Ovary (tissue), 9 donors: Measurements from ENCODE around the gene PDP2. TPM values are rescaled to one million over a fixed set of nuclear protein-coding genes. Genes with fewer than 3 reads are reported as not detected.
"Not testable (repeated sequence)": the region's sequence is repeated elsewhere in the genome, so short reads cannot be mapped to it uniquely, and the experiment has no call there.

Experiments used
- DNase-seq, 5 donors: peaks; one replicate each; pipeline ENCODE4 v3.0.0-alpha.2; 2019 to 2020
- H3K27ac ChIP-seq, 2 donors: fragments of 200-600 bp; one replicate each; pipeline versions ENCODE4 v1.5.1 to v1.8.0; 2019 to 2022
- H3K27me3 ChIP-seq: fragments of 200-600 bp; one replicate; pipeline ENCODE4 v1.8.0; 2022
- H3K36me3 ChIP-seq: fragments of 200-600 bp; sonication (generic); one replicate; pipeline ENCODE4 v1.5.1; 2019
- H3K4me1 ChIP-seq: one replicate; pipeline ENCODE4 v1.8.1; 2013; ENCODE audit warnings: mild to moderate bottlenecking, moderate library complexity; ENCODE audit not compliant: insufficient read depth
- H3K4me3 ChIP-seq: fragments of 200-600 bp; sonication (generic); one replicate; pipeline ENCODE4 v1.5.1; 2017
- H3K9me3 ChIP-seq, 2 donors: fragments of 200-600 bp in 1 of 2; sonication (generic) in 1 of 2; one replicate each; pipeline versions ENCODE4 v1.5.1 to v1.8.1; 2013 to 2019; ENCODE audit warnings: mild to moderate bottlenecking in 1 of 2, moderate library complexity in 1 of 2
- EP300 ChIP-seq: sonication (generic); formaldehyde crosslinking; IDR thresholded peaks from one replicate; pipeline ENCODE4 v1.6.1; 2017; ENCODE audit warnings: antibody characterized with exemption
- POLR2A ChIP-seq: fragments of 450-650 bp; IDR thresholded peaks from one replicate; pipeline ENCODE4 v1.6.1; 2017; ENCODE audit warnings: antibody characterized with exemption, mild to moderate bottlenecking, moderate library complexity
- WGBS, 3 donors: extraction: QIAGEN DNeasy Blood & Tissue Kit in 1 of 3; methylation state at CpG; one replicate each; pipeline versions ENCODE4 v1.1.5 to v1.1.7; 2013 to 2017; 5-methylcytosine and 5-hydroxymethylcytosine counted together
- intact Hi-C, 4 donors: fragments of 100-400 bp; cut with DNase I; formaldehyde crosslinking; loops; one replicate each; pipeline versions ENCODE4 v1.11.0 to v1.15.1; 2022 to 2023
- polyA plus RNA-seq, 2 donors: library from polyadenylated mRNA; stranded (reverse); fragments of 200-250 nt in 1 of 2; fragments of 350-450 nt in 1 of 2; fragmentation: Illumina TruSeq in 1 of 2; extraction: RNeasy Lipid Tissue Mini Kit (QIAGEN cat#74804) in 1 of 2; gene quantifications; one replicate each; pipeline ENCODE4 v1.2.3, GENCODE V29; 2013 to 2014
- total RNA-seq, 7 donors: library from RNA; depleted of rRNA in 2 of 7; stranded (reverse); fragments of >200 nt in 2 of 7; fragmentation: NEBNext Ultra II Directional in 3 of 7; extraction: Animal tissue kit (Norgen Biotek cat#: 25700) in 3 of 7; gene quantifications; one replicate each; pipeline versions ENCODE4 v1.1.0 to v1.2.4, GENCODE V29; 2016 to 2023
- TF ChIP-seq, protein P1 (sequence below), 3 donors: fragments of 450-650 bp in 2 of 3; fragments of 200-600 bp in 1 of 3; IDR thresholded peaks; one replicate each; pipeline versions ENCODE4 v1.5.1 to v1.8.0; 2016 to 2022; ENCODE audit warnings: antibody characterized with exemption in 3 of 3, mild to moderate bottlenecking in 1 of 3
- donor health status: DM: no; HTN: no; CAD: no; lungs with moderate emphysema.
- donor health status: DM: no; HTN: no; CAD: no.
- donor health status: Bipolar disorder and iron deficiency.
- donor health status: DM: yes; HTN: yes; CAD: no.
- donor health status: DM: no; HTN: no; CAD: no.
- donor health status: DM: yes; HTN: yes; CAD: no.

Gene PDP2
- total and polyA plus RNA-seq, 9 donors, result 3.9 to 27.9 (median 18.5) TPM

GRCh38 chr16:66869424-66869823 lies 10.9 kb upstream of the PDP2 start:
- WGBS, 3 donors, result 62 to 91% (median 75%) methylated on average over 1 of the region's 1 CpG
- H3K27ac ChIP-seq, result no peak overlapping the region

DNA sequence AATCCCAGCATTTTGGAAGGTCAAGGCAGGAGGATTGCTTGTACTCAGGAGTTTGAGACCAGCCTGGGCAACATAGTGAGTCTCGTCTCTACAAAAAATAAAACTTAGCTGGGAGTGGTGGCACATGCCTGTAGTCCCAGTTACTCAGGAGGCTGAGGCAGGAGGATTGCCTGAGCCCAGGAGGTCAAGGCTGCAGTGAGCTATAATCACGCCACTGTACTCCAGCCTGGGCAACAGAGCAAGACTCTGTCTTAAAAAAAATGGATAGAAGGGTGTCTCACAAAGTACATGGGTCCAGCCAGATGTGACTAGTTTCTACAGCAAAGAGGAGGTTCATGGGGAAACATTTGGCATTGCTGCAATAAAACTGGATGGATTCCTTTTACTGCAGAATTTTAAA lies 9.0 kb upstream of the PDP2 start:
- H3K27ac ChIP-seq, H3K4me3 ChIP-seq, H3K36me3 ChIP-seq, H3K4me1 ChIP-seq, DNase-seq, H3K27me3 ChIP-seq, H3K9me3 ChIP-seq, intact Hi-C loops: not testable (repeated sequence)
- 89 to 98% (median 91%) methylated on average over 2 of the region's 2 CpGs for WGBS, 3 donors

More at GRCh38 chr16:66869424-66869823, 10.9 kb upstream of the PDP2 start:
- DNase-seq, result no peak
- no peak overlapping the region for H3K4me3 ChIP-seq
- TF ChIP-seq EP300 (no peak), POLR2A (no peak)
- TF ChIP-seq, protein P1, sequence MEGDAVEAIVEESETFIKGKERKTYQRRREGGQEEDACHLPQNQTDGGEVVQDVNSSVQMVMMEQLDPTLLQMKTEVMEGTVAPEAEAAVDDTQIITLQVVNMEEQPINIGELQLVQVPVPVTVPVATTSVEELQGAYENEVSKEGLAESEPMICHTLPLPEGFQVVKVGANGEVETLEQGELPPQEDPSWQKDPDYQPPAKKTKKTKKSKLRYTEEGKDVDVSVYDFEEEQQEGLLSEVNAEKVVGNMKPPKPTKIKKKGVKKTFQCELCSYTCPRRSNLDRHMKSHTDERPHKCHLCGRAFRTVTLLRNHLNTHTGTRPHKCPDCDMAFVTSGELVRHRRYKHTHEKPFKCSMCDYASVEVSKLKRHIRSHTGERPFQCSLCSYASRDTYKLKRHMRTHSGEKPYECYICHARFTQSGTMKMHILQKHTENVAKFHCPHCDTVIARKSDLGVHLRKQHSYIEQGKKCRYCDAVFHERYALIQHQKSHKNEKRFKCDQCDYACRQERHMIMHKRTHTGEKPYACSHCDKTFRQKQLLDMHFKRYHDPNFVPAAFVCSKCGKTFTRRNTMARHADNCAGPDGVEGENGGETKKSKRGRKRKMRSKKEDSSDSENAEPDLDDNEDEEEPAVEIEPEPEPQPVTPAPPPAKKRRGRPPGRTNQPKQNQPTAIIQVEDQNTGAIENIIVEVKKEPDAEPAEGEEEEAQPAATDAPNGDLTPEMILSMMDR (IDR thresholded peaks at IDR 0.05), result no peak
- H3K36me3 ChIP-seq, result no peaks in the 10 kb centered on the region
- intact Hi-C loops, result loop anchor here (5.0 to 10.0 kb wide), 6 partner anchors 137 to 465 kb away; partner anchors contain the start of gene CMTM3 (in 1 of the 4)
- no peaks in the 10 kb centered on the region for H3K9me3 ChIP-seq
- H3K27me3 ChIP-seq, result no peaks in the 10 kb centered on the region
- peaks cover 1% of the 10 kb centered on the region for H3K4me1 ChIP-seq

GRCh38 chr16:66871840-66872239 lies 8.5 kb upstream of the PDP2 start:
- H3K4me1 ChIP-seq, result peaks cover 3% of the 10 kb centered on the region
- DNase-seq, result no peak
- 92 to 96% (median 93%) methylated on average over 3 of the region's 3 CpGs for WGBS, 3 donors
- no peaks in the 10 kb centered on the region for H3K27me3 ChIP-seq
- H3K4me3 ChIP-seq, result no peak overlapping the region
- no peak overlapping the region for H3K27ac ChIP-seq
- TF ChIP-seq, protein P1 (IDR thresholded peaks at IDR 0.05), result no peak
- TF ChIP-seq POLR2A (no peak), EP300 (no peak)
- intact Hi-C loops, result loop anchor here in 1 of 4 donors (2.0 kb wide), 1 partner anchor 41 kb away; the partner anchor contains the start of gene NAE1
- H3K9me3 ChIP-seq, result no peaks in the 10 kb centered on the region
- H3K36me3 ChIP-seq, result no peaks in the 10 kb centered on the region

DNA sequence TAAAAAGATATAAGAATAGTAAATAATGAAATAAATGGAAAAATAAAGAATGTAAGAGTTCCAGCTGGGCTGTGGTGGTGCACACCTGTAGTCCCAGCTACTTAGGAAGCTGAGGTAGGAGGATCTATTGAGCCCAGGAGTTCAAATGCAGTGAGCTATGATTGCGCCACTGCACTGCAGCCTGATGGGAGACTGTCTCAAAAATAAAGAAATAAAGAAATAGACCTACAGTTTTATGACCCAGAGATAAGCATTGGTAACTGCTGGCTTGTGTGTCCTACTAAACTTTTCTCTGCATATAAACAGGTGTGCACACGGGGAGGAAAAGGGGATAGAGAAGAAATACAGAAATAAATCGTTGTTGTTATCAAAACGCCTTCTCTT lies 7.8 kb upstream of the PDP2 start:
- H3K9me3 ChIP-seq, result no peaks in the 10 kb centered on the region
- no peaks in the 10 kb centered on the region for H3K27me3 ChIP-seq
- H3K4me1 ChIP-seq, result peaks cover 3% of the 10 kb centered on the region
- DNase-seq, result no peak
- H3K27ac ChIP-seq, result peak overlapping the region in 1 of 2 donors; percentile 67
- H3K36me3 ChIP-seq, result no peaks in the 10 kb centered on the region
- intact Hi-C loops, result loop anchor here in 1 of 4 donors (2.0 kb wide), 1 partner anchor 42 kb away; the partner anchor contains the start of gene NAE1
- TF ChIP-seq, protein P1 (IDR thresholded peaks at IDR 0.05), result no peak
- no peak for TF ChIP-seq EP300
- WGBS, 3 donors, result 26 to 35% (median 33%) methylated on average over 4 of the region's 4 CpGs
- peak overlapping the region; percentile 23 for H3K4me3 ChIP-seq

GRCh38 chr16:66872943-66873684 lies 7.2 kb upstream of the PDP2 start:
- H3K9me3 ChIP-seq, result no peaks in the 10 kb centered on the region
- TF ChIP-seq POLR2A (no peak), EP300 (no peak)
- TF ChIP-seq, protein P1 (IDR thresholded peaks at IDR 0.05), result peak; percentile 83 to 93 (median 88)
- H3K27me3 ChIP-seq, result no peaks in the 10 kb centered on the region
- intact Hi-C loops, result loop anchor here in 1 of 4 donors (2.0 kb wide), 1 partner anchor 42 kb away; the partner anchor contains the start of gene NAE1
- H3K4me3 ChIP-seq, result peak overlapping the region; percentile 23
- WGBS, 3 donors, result 1 to 2% (median 1%) methylated on average over 39 of the region's 39 CpGs
- H3K4me1 ChIP-seq, result peaks cover 3% of the 10 kb centered on the region
- no peaks in the 10 kb centered on the region for H3K36me3 ChIP-seq
- peak; percentile 90 to 94 (median 92) for DNase-seq
- H3K27ac ChIP-seq, result peak overlapping the region; percentile 60 to 67
